Endothelial cell of umbilical vein (primary cell): ENCODE measurements around the gene MAML3. TPM values are rescaled to one million over a fixed set of nuclear protein-coding genes. Genes with fewer than 3 reads are reported as not detected.

Experiments used
- polyA plus RNA-seq, 4 experiments: library from polyadenylated mRNA; depleted of rRNA in 3 of 4; stranded (reverse) in 3 of 4; unstranded in 1 of 4; fragments of >200 nt; gene quantifications; 2 replicates each; pipeline versions ENCODE4 v1.2.1 to v1.2.3, GENCODE V29; 2011 to 2012; ENCODE audit warnings: missing spikeins in 1 of 4
- total RNA-seq: library from RNA; stranded (reverse); gene quantifications from 2 replicates; pipeline ENCODE4 v1.2.3, GENCODE V29; 2021

Gene MAML3
- total and polyA plus RNA-seq, 2 donors (not counting 3 experiments of a cell fraction or from before 2014, with no cell fraction given) = 14.0 to 20.3 TPM

Other genes with a start within 250 kb of the MAML3 start
- 38.3 and 38.5 TPM in 2 replicates for gene SCOC, start 219.5 kb upstream of the MAML3 start, total RNA-seq
- gene SCOC, start 219.5 kb upstream of the MAML3 start, polyA plus RNA-seq = 6.8 and 12.3 TPM in 2 replicates